NCI-H187 (cell line): ENCODE measurements around the gene RAB11FIP4.

Experiments
- DNase-seq, 2 experiments: peaks; one replicate each; lab custom pipeline; 2025; lab: John Stamatoyannopoulos, UW

RAB11FIP4 gene

DNA sequence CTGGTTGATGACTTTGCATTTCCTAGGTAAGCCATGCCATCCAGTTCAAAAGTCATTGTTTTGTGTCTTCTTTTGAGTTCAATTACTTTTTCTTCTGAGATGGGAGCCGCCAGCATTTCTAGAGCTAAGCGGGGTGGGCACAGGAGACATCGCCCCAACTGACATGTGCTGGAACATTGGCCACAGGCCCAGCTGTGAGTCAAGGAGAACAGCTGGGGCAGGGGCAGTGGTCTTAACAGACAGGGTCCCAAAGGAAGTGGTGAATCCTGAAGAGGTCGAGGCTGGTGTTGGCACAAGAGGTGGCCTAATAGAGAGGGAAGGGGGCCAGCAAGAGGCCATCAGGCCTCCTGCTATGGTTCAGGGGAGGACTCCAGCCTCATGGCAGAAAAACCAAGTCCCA lies 17.1 kb downstream of the RAB11FIP4 start:
- no peak for DNase-seq

DNA sequence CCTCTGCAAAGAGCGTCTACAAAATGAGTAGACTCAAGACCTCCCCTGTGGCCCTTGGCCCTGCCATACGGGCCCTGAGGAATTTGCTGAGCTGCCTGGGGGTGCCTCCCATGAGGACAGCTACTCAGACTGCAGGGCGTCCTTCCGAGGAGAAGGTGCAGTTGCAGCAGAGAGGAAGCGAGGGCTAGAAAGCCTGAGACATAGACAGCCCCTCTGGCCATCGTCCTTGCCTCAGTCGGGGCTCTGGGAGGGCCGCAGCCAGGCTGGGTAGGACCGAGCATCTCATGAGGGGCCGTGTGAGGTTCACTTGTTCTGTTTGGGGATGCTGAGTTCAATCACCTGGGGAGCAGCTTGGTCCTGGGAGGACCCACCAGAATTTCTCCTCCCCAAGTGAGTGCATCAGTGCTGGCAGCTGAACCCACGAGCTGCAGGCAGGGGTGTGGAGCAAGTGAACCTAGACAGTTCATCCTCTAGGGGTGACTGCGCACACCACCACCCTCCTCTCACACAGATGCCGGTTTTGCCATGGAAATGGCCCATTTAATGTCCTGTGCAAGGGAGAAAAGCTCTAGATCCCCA lies 20.3 kb downstream of the RAB11FIP4 start:
- DNase-seq, result no peak

DNA sequence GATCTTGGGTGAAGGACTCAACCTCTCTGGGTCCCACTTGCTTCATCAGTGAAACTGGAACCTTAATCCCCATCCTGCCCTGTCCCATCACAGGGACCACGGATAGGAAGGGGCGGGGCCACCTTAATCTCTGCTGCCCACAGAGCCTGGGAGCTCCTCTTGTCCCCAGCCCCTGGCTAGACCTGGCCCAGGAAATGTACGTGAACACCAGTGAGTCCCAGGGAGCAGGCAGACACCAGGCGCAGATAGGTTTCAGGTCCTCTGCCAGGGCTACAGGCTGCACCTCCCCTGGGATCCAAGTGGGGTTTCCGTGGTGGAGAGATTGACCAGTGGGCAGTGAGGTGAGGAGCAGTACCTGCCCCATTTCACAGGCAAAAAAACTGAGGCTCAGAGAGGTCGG lies 21.0 kb downstream of the RAB11FIP4 start:
- DNase-seq, result no peak

DNA sequence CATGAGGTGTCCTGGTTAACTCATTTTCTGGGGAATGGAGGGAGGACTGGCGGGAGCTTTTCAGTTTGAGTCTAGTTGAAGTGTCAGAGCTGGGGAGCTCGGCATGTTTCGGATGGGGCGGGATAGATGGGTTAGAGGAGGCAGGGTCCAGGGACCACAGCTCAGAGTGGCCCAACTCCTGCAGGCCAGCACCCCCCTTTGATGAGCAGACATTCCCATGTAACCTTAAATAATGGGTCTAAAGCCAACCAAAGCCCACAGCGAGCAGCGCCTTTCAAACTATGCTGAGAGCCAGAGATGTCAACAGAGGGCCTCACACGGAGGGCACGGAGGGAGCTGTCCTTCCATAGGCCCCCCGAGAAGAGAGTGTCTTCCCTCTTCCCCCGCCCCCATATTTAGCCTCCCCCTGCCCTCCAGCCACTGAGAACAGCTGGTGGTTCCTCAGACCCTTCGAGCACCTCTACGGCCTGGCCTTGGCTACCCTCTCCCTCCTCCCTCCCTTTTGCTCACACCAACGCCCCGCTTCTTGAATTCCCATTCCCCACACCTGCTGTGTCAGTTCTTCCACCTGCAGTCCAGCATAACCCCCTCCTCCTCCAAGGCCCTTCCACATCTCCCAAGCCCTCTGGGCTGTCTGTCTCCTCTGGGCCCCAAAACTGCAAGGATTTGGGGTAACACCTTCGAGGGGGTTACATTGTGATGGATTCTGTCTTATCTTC lies 21.8 kb downstream of the RAB11FIP4 start:
- DNase-seq, result no peak

DNA sequence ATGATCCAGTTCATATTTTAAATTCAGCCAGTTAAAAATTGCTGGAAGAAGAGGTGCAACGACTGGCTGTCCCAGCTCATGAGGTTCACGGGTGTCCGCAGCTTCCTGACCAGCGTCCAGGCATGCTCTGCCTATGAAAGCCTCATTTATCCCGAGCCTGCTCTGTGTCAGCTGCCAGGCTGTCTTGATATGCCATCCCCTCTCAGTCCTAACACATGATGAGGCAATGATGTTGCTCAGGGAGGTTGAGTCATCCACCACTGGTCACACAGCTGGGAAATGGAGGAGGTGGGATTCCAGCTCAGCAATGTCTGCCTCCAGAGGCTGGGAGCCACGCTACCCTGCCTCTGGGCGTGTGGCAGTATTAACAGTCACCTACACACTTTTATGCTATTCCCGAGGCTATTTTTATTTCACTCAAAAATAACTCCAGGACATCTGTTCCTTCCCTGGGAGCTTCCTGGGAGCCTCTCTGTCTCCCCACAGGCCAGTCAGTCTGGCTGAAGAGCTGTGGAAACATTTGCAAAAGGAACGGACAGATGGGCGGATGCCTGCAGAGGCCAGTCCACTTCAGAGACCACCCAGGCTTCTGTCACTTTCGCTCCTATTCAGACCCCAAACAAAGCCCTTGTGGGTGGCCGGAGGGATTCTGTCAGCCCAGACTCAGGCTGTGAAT lies 22.5 kb downstream of the RAB11FIP4 start:
- no peak for DNase-seq

DNA sequence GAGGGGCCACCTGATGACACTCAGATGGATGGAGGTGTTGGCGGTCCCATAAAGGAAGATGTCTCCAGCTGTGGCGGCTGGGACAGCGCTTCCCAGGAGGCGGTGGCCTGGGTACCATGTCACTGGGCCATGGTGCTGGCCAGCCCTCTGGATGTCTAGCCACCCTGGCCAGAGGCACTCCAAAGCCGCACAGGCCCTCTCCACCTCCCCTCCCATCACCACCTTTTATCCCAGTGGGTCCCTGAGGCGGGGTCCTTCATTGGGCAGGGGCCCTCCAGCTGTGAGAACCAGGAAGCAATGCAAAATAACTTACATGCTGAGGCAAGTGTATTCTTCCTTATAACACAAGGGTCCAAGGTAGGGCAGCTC lies 23.1 kb downstream of the RAB11FIP4 start:
- DNase-seq, result no peak

DNA sequence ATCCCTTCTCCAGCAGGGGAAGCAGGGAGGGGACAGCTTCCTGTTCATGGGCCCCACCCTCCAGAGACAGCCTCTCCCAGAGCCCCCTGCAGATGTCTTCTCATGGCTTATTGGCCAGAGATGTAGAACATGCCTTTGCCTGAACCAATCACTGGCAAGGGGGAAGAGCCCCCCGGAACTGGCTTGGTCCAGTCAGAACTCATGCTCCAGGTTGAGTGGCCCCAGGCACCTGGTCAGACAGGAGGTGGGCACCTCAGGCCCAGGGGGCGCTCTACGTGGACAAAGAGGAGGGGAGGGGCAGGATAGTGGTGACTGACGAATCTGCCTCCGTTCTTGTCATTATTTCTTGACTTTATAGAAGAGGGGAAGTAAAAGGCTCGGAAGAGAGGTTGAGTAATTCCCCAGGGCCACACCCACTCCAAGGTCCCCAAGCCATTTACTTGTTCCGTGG lies 23.6 kb downstream of the RAB11FIP4 start:
- no peak for DNase-seq

DNA sequence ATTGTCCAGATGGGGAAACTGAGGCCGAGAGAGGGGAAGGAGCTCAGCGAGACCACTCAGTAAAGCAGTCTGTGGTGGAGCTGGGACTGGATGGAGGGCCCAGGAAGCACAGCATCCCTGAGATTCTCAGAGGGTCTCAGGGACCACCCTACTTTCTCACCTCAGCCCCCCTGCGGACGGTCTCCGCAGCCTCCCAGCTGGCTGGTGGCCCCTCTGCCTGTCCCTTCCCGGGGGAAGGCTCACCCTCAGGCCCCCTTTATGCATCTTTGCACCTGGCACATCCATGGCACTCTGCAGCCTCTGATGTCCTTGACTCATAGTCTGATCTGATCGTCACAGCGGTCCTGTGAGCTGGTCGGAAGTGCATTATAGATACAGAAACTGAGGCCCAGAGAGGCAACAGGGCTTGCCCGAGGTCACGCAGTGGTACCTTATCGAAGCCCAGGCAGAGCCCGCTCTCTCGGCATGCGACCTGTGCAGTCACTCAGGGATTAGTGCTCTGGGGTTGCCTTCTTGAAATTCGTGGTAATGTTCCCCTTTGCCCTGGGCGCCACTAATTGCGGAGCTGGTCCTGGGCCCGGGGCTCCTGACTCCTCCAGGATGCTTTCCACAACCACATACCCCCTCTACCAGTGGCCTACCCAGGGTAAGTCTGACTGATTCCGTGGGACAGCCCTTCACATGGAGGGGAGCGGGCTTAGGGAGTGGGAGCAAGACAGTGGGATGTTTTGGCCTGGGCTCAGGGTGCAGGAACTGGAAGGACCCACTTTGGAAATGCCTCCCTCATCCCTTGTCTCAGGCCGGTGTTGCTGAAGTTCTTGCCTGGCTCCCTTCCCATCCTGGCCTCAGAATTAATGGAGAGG lies 24.4 kb downstream of the RAB11FIP4 start:
- no peak for DNase-seq

DNA sequence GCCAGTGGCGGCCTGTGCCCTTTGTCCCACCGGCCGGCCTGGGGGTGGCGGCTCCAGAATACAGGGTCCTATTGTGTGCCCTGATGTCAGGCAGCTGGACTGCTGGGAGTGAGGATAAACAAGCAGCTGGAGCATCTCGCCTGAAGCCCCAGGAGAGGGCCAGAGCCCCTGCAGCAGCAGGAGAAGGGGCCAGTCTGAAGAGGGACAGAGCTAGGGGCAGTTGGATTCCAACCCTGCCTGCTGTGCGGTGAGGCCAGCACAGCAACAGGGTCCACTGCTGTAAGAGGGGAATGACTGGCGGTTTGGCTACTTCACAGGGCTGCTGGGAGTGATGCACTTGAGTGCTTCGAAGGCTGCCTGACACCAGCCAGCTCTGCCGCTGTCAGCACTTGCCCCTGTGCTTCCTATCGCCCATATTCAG lies 25.0 kb downstream of the RAB11FIP4 start:
- no peak for DNase-seq

DNA sequence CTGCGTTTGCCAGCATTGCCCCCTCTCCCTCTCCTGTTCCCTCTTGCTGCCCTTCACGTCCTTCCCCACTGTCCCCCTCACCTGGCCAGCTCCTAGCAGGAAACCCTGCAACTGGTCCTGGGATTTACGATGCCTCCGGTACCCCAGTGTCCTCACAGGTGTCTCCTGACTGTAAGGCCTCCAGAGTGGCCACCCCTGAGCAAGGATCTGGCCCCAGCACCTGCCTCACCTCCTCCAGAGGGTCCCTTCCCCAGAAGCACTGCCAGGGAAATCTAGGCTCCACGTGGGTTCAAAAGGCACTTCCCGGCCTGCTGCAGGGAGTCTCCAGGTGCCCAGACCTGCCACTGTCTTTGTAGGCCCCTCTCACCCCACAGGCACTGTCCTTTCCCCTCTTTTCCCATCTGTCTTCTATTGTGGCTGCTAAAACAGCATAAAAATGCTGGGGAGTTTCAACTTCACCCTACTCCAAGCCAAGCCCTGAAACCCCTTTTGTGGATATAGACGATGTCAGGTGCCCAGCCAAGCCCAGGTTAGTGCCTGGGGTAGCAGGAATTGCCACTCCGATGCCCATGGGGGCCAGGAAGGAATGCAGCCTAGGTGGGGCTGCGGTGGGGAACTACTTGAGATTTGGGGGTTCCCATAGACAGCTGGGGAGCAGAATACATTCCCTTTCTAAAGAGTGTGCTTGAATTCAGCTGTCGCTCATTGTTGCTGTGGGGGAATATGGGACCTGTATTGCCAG lies 25.7 kb downstream of the RAB11FIP4 start:
- DNase-seq, result no peak

DNA sequence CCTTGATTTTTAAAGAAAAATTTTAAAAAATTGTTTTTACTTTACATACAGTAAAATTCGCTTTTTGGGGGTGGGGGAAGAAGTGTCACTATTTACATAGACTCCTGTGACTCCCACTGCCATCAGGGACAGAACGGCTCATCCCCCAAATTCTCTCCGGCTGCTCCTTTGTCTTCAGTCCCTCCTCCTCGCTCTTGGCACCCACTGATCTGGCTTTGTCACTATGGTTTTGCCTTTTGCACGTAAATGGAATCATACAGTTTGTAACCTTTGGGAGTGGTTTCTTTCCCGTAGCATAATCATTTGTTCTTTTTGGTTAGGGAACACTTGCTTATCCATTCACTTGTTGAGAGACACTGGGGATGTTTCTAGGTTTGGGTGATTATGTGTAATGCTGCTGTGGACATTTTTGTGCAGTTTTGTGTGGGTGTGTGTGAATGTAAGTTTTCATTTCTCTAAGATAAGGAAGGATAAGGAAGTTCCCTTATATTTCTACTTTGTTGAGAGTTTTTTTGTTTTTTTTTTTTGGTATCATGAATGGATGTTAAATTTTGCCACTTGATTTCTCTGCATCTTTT lies 27.4 kb downstream of the RAB11FIP4 start:
- no peak for DNase-seq

DNA sequence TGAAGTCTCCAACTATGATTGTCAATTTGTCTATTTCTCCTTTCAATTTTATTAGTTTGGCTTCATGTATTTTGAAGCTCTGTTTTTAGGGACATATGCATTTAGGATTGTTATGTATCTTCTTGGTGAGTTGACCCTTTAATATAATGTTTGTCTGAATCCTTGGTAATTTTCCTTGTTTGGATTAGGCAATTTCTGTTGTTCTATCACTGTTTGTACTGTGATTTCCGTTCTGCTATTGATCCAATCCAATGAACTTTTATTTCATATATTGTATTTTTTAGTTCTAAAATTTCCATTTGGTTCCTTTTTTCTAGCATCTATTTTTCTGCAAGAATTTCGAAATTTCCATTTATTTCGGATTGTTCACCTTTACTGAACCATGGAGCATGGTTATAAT lies 31.0 kb downstream of the RAB11FIP4 start:
- DNase-seq, result no peak

DNA sequence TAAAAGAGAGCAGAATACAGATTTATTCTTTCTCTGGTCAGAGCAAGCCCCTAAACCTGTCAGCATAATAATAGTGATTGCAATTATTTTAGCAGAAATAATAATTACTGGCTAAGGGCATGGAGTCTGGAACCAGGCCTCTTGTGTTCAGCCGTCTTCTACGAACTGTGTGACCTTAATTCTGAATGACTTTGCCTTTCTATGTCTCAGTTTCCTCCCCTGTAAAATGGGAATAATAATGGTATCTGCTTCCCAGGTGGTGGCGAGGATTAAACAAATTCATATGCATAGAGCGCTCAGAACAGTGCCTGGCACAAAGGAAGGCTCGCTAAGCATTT lies 33.4 kb downstream of the RAB11FIP4 start:
- no peak for DNase-seq

DNA sequence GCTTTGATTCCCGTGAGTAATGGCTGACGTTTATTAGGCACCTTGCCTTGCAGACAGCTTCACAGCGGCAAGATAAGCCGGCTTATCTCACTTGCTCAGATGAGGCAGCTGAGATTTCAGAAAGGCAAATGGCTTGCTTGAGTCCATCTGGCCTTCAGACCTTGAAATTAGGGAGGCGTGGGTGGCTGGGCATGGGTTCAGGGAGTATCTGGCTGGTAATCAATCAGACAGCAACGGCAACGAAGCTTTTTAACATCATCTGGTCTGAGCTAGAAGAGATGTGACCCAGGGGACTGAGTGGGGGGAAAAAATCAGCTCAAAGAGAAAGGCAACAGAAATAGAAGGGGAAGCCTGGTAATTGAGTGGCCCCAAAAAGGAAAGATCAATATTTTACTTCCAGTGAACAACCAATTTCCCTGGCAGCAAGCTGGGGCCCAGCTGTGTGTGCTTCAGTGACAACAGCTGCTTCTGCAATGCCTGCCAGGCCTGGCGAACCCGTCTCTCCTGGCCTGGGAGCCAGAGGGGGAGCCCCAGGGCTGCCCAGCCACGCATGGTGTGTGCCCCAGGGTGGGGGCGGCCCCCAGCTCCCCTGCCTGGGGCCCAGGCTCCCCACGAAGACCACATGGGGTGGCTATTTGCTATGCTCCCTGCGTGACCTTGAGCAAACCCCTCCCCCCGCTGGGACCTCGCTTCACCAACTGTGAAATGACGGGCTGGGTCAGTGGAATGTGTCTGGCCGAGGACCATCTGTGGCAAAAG lies 34.0 kb downstream of the RAB11FIP4 start:
- DNase-seq, result no peak

DNA sequence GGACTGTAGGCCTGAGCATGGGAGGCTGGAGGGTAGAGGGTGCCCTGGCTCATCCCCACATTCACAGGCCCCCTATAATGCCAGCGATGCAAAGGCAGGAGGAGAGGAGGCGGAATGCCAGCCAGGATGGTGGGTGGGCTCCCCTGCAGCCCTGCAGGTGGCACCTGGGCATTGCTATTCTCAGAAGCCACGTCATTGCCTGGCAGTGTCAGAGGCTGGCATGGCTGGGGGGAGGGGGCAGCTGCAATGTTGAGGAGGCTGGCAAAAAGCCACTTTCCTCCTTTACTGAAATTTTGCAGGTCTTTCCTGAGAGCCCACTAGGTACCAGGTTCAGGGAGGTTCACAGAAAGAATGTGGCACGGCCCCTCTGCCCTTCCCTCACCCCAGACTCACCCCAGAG lies 36.2 kb downstream of the RAB11FIP4 start:
- no peak for DNase-seq

DNA sequence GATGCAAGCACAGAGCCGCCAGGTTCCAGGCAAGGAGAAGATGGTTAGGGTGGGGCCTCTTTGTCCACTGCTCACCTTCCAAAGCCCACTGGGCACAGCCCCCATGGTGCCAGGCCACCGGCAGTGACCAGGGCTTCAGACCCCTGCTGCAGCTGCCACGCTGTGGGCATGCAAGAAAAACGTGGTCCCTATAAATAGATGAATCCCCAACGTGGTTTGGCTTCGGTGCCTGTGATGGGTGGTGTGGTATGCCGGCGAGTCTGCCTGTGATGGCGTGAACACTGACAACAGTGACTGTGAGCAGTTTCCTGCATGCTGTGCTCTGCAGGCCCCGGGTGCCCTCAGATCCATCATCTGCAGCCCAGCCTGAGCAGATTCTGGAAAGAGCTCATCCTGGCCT lies 36.6 kb downstream of the RAB11FIP4 start:
- DNase-seq, result no peak

DNA sequence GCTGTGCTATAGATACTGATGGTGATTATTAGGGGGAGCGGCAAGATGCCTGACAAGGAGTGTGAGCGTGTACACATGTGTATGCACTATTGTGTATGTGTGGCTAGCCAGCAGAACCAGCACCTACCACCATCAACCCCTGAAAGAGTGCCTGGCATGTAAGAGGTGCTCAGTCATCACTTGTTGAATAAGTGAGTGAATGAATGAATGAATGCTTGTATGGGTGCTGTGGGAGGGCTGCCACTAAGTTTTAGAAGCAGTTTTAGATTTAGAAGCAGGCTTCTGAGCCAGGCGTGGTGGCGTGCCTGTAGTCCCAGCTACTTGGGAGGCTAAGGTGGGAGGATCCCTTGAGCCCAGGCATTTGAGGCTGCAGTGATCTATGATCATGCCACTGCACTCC lies 37.0 kb downstream of the RAB11FIP4 start:
- DNase-seq, result no peak

DNA sequence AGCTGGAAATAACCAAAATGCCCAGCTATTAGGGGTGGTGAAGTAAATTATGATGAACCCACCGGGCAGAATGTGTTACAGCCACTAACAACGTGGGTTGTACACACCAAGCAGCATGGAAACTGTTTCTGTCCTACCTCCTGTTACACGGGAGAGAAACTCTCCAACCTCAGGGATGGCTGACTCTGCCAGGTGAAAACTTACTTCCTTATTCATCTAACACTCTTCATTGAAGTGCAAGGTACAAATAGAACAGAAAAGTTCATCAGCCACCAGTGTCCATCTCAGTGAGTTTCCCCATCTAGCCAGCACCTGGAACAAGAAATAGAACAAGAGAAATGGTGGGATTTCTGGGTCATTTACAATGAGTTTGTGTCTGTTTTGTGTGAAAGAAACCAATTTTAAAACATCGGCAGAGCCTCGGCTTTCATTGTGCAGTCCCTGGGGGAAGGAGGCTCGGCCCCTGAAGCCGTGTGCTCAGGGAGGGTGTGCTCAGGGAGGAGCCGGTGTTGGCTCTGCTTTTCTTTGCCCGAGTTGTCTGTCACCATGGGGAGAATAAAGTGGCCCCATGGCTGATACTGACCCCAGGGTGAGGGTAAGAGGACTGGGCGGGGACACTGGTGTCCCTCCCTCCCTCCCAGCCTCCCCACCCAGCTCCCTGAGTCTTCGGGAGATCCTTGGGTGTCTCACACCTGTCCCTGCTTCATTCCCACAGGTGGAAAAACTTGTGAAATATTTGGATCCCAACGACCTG lies 39.8 kb downstream of the RAB11FIP4 start:
- DNase-seq, result no peak

DNA sequence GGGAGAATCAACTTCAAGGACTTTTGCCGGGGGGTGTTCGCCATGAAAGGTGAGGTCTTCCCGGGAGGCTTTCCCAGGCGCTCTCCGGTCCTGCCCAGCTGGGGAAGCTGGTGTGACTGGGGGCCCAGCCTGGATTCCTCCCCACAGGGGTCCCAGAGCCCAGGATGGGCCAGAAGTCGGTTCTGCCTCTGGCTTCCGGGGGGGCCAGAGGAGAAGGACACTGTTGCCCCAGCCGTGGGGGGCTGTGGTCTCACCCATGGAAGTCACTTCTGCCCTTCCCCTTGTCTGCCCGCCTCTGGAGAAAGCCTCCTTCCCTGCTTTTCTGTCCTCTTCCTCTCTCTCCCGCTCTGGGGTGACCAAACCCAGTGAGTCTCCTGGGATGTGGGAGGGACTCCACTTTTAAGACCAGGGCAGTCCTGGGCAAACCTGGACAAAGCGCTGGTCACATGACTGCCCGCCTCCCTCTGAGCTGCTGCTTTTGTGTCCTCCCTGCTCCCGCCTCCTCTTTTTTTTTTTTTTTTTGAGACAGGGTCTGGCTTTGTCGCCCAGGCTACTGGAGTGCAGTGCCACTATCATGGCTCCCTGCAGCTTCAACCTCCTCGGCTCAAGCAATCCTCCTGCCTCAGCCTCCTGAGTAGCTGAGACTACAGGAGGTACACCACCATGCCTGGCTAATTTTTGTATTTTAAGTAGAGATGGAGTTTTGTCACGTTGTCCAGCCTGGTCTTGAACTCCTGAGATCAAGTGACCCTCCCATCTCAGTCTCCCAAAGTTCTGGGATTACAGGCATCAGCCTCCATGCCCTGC lies 40.6 kb downstream of the RAB11FIP4 start:
- DNase-seq, result no peak
